B cell (primary cell): ENCODE results near the gene ST3GAL3. TPM values are rescaled to one million over a fixed set of nuclear protein-coding genes. Genes with fewer than 3 reads are reported as not detected.

Source experiments
- ATAC-seq: fragments of 200-7000 bp; cut with Tn5 transposase; one replicate; pipeline ENCODE4 v1.10.0; 2021; ENCODE audit warnings: low read depth, mild to moderate bottlenecking, moderate number of reproducible peaks, moderate library complexity
- CTCF ChIA-PET: fragments of 350-600 bp; sonication (Branson Sonifier 250); formaldehyde crosslinking; loops from one replicate; lab custom pipeline; 2021; ENCODE audit warnings: antibody characterized with exemption, inconsistent platforms; lab: Charles Lee
- POLR2A ChIA-PET: fragments of 350-600 bp; sonication (Branson Sonifier 250); formaldehyde crosslinking; loops from one replicate; lab custom pipeline; 2021; ENCODE audit warnings: antibody characterized with exemption; lab: Charles Lee
- DNase-seq: peaks from one replicate; pipeline ENCODE4 v3.0.0; 2013
- H2AFZ ChIP-seq: 2 replicates; pipeline ENCODE4 v1.6.1; 2012; ENCODE audit warnings: mild to moderate bottlenecking, low read depth, low read length; ENCODE audit not compliant: insufficient read depth, poor library complexity, severe bottlenecking
- H3K27ac ChIP-seq, 2 donors: 1 replicate in 1 of 2; 2 replicates in 1 of 2; pipeline ENCODE4 v1.5.1; 2012 to 2013; ENCODE audit warnings: low read length in 2 of 2, mild to moderate bottlenecking in 2 of 2, moderate library complexity in 1 of 2
- H3K27me3 ChIP-seq, 4 experiments: fragments of 200-600 bp in 1 of 4; sonication (generic) in 1 of 4; replicated peaks in 1 of 4; 1 replicate in 2 of 4; 2 replicates in 2 of 4; pipeline versions ENCODE4 v1.6.1 to v1.7.0; 2013 to 2016; ENCODE audit warnings: low read length in 3 of 4, mild to moderate bottlenecking in 2 of 4, mixed read lengths in 1 of 4, moderate library complexity in 1 of 4; ENCODE audit not compliant: insufficient read depth in 4 of 4, control insufficient read depth in 3 of 4; ENCODE audit errors: control extremely low read depth in 1 of 4
- H3K36me3 ChIP-seq, 2 experiments: replicated peaks in 1 of 2; 1 replicate in 1 of 2; 2 replicates in 1 of 2; pipeline versions ENCODE4 v1.6.1 to v1.7.1; 2013; ENCODE audit warnings: low read length in 1 of 2; ENCODE audit not compliant: insufficient read depth in 2 of 2, control insufficient read depth in 1 of 2; ENCODE audit errors: control extremely low read depth in 1 of 2, extremely low read depth in 1 of 2
- H3K4me1 ChIP-seq, 2 donors: fragments of 200-600 bp in 1 of 2; sonication (generic) in 1 of 2; 1 replicate in 1 of 2; 2 replicates in 1 of 2; pipeline versions ENCODE4 v1.5.1 to v1.6.1; 2013 to 2017; ENCODE audit warnings: low read length in 2 of 2; ENCODE audit not compliant: control insufficient read depth in 2 of 2, insufficient read depth in 2 of 2
- H3K4me2 ChIP-seq: replicated peaks from 2 replicates; pipeline ENCODE3; 2012; ENCODE audit warnings: mild to moderate bottlenecking, low read depth, low read length; ENCODE audit not compliant: poor library complexity, severe bottlenecking
- H3K4me3 ChIP-seq, 5 experiments: fragments of 200-600 bp in 1 of 5; sonication (generic) in 1 of 5; 1 replicate in 3 of 5; 2 replicates in 2 of 5; pipeline versions ENCODE4 v1.5.1 to v1.7.0; 2011 to 2016; ENCODE audit warnings: low read length in 4 of 5, mild to moderate bottlenecking in 4 of 5, low read depth in 2 of 5, control low read depth in 1 of 5, moderate library complexity in 1 of 5; ENCODE audit not compliant: insufficient read depth in 1 of 5; ENCODE audit errors: control extremely low read depth in 1 of 5, extremely low read depth in 1 of 5
- H3K79me2 ChIP-seq: fragments of 200-600 bp; sonication (generic); one replicate; pipeline ENCODE4 v1.6.0; 2016; ENCODE audit warnings: low read length; ENCODE audit not compliant: control insufficient read depth, insufficient read depth
- H3K9ac ChIP-seq: fragments of 200-600 bp; sonication (generic); 2 replicates; pipeline ENCODE4 v1.6.1; 2017; ENCODE audit warnings: mild to moderate bottlenecking, low read length, moderate library complexity
- H3K9me3 ChIP-seq, 3 donors: one replicate each; pipeline versions ENCODE4 v1.6.1 to v1.7.1; 2013; ENCODE audit warnings: low read length in 2 of 3; ENCODE audit not compliant: control insufficient read depth in 2 of 3, insufficient read depth in 1 of 3; ENCODE audit errors: control extremely low read depth in 1 of 3
- H4K20me1 ChIP-seq: 2 replicates; pipeline ENCODE4 v1.6.0; 2012; ENCODE audit warnings: mild to moderate bottlenecking, low read length; ENCODE audit not compliant: insufficient read depth, control insufficient read depth, poor library complexity, severe bottlenecking
- H3K27ac Mint-ChIP-seq: one replicate; pipeline ENCODE4 v1.8.0; 2021; ENCODE audit warnings: mixed read lengths
- H3K27me3 Mint-ChIP-seq: one replicate; pipeline ENCODE4 v1.8.0; 2021; ENCODE audit warnings: mixed read lengths
- H3K4me1 Mint-ChIP-seq: one replicate; pipeline ENCODE4 v1.8.0; 2021; ENCODE audit warnings: mixed read lengths
- H3K4me3 Mint-ChIP-seq: one replicate; pipeline ENCODE4 v1.8.0; 2021; ENCODE audit warnings: mixed read lengths
- H3K9me3 Mint-ChIP-seq: one replicate; pipeline ENCODE4 v1.8.0; 2022; ENCODE audit warnings: mixed read lengths; ENCODE audit not compliant: insufficient read depth
- CTCF ChIP-seq: fragments of 200-600 bp; IDR thresholded peaks from one replicate; pipeline ENCODE4 v1.8.0; 2022; ENCODE audit warnings: antibody characterized with exemption, mild to moderate bottlenecking
- EZH2 ChIP-seq: IDR thresholded peaks from 2 replicates; pipeline ENCODE4 v1.6.1; 2012; ENCODE audit warnings: borderline replicate concordance, low read depth, mild to moderate bottlenecking, moderate library complexity, low read length; ENCODE audit not compliant: insufficient read depth, poor library complexity, severe bottlenecking
- WGBS: methylation state at CpG from one replicate; pipeline ENCODE4 v1.1.5; 2013; ENCODE audit warnings: missing lambda C conversion rate; ENCODE audit not compliant: insufficient coverage; 5-methylcytosine and 5-hydroxymethylcytosine counted together
- intact Hi-C: fragments of 100-400 bp; cut with micrococcal nuclease; formaldehyde crosslinking; loops from one replicate; pipeline ENCODE4 v1.10.0; 2022
- polyA plus RNA-seq: library from polyadenylated mRNA; depleted of rRNA; stranded (reverse); fragments of >200 nt; gene quantifications from 2 replicates; pipeline ENCODE4 v1.2.3, GENCODE V29; 2012
- total RNA-seq, 2 donors: library from RNA; stranded (reverse); fragments of 120-200 nt in 1 of 2; gene quantifications; 1 replicate in 1 of 2; 2 replicates in 1 of 2; pipeline versions ENCODE4 v1.2.3 to v1.2.4, GENCODE V29; 2013 to 2022

Gene ST3GAL3
- total and polyA plus RNA-seq, 2 donors (not counting 1 experiment from before 2014, with no cell fraction given): 16.8 to 31.4 TPM

- H3K4me1 Mint-ChIP-seq: no peaks in the 10 kb centered on the region
- ATAC-seq (no peak), DNase-seq (no peak)
- no peak overlapping the region for H3K4me3 Mint-ChIP-seq
- intact Hi-C loops: no loop called here
- Histone ChIP-seq H3K27ac (no peak overlapping the region), H4K20me1 (no peaks in the 10 kb centered on the region), H3K4me2 (no peak overlapping the region), H3K4me3 (no peak overlapping the region), H3K27me3 (no peaks in the 10 kb centered on the region), H3K9me3 (no peaks in the 10 kb centered on the region), H3K36me3 (peaks cover 0 to 10% of the 10 kb centered on the region in 2 experiments), H3K9ac (no peak overlapping the region), H2AFZ (no peak overlapping the region), H3K4me1 (no peaks in the 10 kb centered on the region), H3K79me2 (no peaks in the 10 kb centered on the region)
- POLR2A ChIA-PET: no interaction called here
- TF ChIP-seq EZH2 (no peak), CTCF (no peak)
- no peak overlapping the region for H3K27ac Mint-ChIP-seq
- 100% methylated on average over 3 of the region's 7 CpGs for WGBS
- H3K9me3 Mint-ChIP-seq: no peaks in the 10 kb centered on the region
- no peaks in the 10 kb centered on the region for H3K27me3 Mint-ChIP-seq
- CTCF ChIA-PET: no interaction called here
Measured at GRCh38 chr1:43861988-43862735, 154.8 kb downstream of the ST3GAL3 start.
